Right atrium auricular region (tissue), 2 donors: ENCODE measurements around the gene CXCL12. TPM values are rescaled to one million over a fixed set of nuclear protein-coding genes. Genes with fewer than 3 reads are reported as not detected.

Source experiments
- DNase-seq: peaks from one replicate; pipeline ENCODE4 v3.0.0-alpha.2; 2019; ENCODE audit warnings: low spot score
- H3K27ac ChIP-seq, 2 donors: fragments of 200-600 bp; sonication (generic); 1 replicate in 1 of 2; 2 replicates in 1 of 2; pipeline ENCODE4 v1.5.1; 2016 to 2019
- H3K27me3 ChIP-seq, 2 donors: fragments of 200-600 bp; sonication (generic); one replicate each; pipeline versions ENCODE4 v1.5.1 to v1.6.0; 2017 to 2019
- H3K36me3 ChIP-seq: fragments of 200-600 bp; sonication (generic); one replicate; pipeline ENCODE4 v1.5.1; 2016
- H3K4me1 ChIP-seq, 2 donors: fragments of 200-600 bp; sonication (generic); one replicate each; pipeline versions ENCODE4 v1.5.1 to v1.6.0; 2017 to 2019
- H3K4me3 ChIP-seq, 2 donors: fragments of 200-600 bp; sonication (generic); 1 replicate in 1 of 2; 2 replicates in 1 of 2; pipeline ENCODE4 v1.5.1; 2017 to 2019; ENCODE audit warnings: mild to moderate bottlenecking in 1 of 2, moderate library complexity in 1 of 2
- H3K9me3 ChIP-seq, 2 donors: fragments of 200-600 bp; sonication (generic); one replicate each; pipeline ENCODE4 v1.5.1; 2019
- CTCF ChIP-seq, 2 donors: fragments of 200-600 bp; sonication (generic); IDR thresholded peaks; one replicate each; pipeline ENCODE4 v1.5.1; 2019; ENCODE audit warnings: antibody characterized with exemption in 2 of 2
- total RNA-seq, 2 donors: library from RNA; depleted of rRNA; stranded (reverse); fragments of >200 nt; gene quantifications; one replicate each; pipeline ENCODE4 v1.1.0, GENCODE V29; 2016

Gene CXCL12
- total RNA-seq: 10 to 100 TPM; 53.8 to 64.0 TPM

GRCh38 chr10:44385026-44385695, at the start of gene CXCL12:
Gene CXCL12 (minus strand): TSS chr10:44385097. CDS start chr10:44385005, 92 bp downstream.
- DNase-seq: peak; percentile 57
- H3K27ac ChIP-seq: peak within 1 kb of the TSS; percentile 63 to 74
- H3K27me3 ChIP-seq: no peaks in the 10 kb centered on the region
- no peaks in the 10 kb centered on the region for H3K36me3 ChIP-seq
- peak within 1 kb of the TSS; percentile 51 to 77 for H3K4me3 ChIP-seq
- TF ChIP-seq CTCF (IDR thresholded peaks at IDR 0.05): no peak
- H3K4me1 ChIP-seq: peaks cover 0 to 44% of the 10 kb centered on the region in 2 donors
- no peaks in the 10 kb centered on the region for H3K9me3 ChIP-seq

- Histone ChIP-seq H3K27me3 (no peaks in the 10 kb centered on the region), H3K4me3 (no peak overlapping the region), H3K27ac (no peak overlapping the region), H3K36me3 (no peaks in the 10 kb centered on the region), H3K9me3 (peaks cover 0 to 15% of the 10 kb centered on the region in 2 donors), H3K4me1 (no peaks in the 10 kb centered on the region)
- TF ChIP-seq CTCF (IDR thresholded peaks at IDR 0.05): no peak
- DNase-seq: no peak
Measured at GRCh38 chr10:44427479-44427878, 42.6 kb upstream of the CXCL12 start.

- Histone ChIP-seq H3K27ac (no peak overlapping the region), H3K4me3 (no peak overlapping the region), H3K27me3 (no peaks in the 10 kb centered on the region), H3K4me1 (no peaks in the 10 kb centered on the region), H3K36me3 (no peaks in the 10 kb centered on the region), H3K9me3 (peaks cover 0 to 11% of the 10 kb centered on the region in 2 donors)
- no peak for TF ChIP-seq CTCF (IDR thresholded peaks at IDR 0.05)
- DNase-seq: no peak
Measured at GRCh38 chr10:44427037-44427436, 42.1 kb upstream of the CXCL12 start.

GRCh38 chr10:44426247-44427034, 41.5 kb upstream of the CXCL12 start:
- TF ChIP-seq CTCF (IDR thresholded peaks at IDR 0.05): no peak
- no peak for DNase-seq
- peaks cover 0 to 11% of the 10 kb centered on the region in 2 donors for H3K9me3 ChIP-seq

GRCh38 chr10:44425466-44425865, 40.6 kb upstream of the CXCL12 start:
- Histone ChIP-seq H3K27ac (no peak overlapping the region), H3K4me1 (no peaks in the 10 kb centered on the region), H3K9me3 (peaks cover 0 to 11% of the 10 kb centered on the region in 2 donors), H3K27me3 (no peaks in the 10 kb centered on the region), H3K36me3 (no peaks in the 10 kb centered on the region), H3K4me3 (no peak overlapping the region)
- no peak for DNase-seq
- no peak for TF ChIP-seq CTCF (IDR thresholded peaks at IDR 0.05)

More at GRCh38 chr10:44426247-44427034, 41.5 kb upstream of the CXCL12 start:
- Histone ChIP-seq H3K27ac (no peak overlapping the region), H3K4me3 (no peak overlapping the region), H3K27me3 (no peaks in the 10 kb centered on the region), H3K36me3 (no peaks in the 10 kb centered on the region), H3K4me1 (no peaks in the 10 kb centered on the region)
